DOHH2 (cell line): ENCODE results near the gene EHMT1.

ENCODE experiments used
- H3F3A ChIP-seq: fragments of 200-600 bp; sonication (generic), shearing (Covaris generic); 2 replicates; pipeline ENCODE4 v1.6.0; 2016; ENCODE audit warnings: antibody characterized with exemption, mild to moderate bottlenecking; ENCODE audit not compliant: control insufficient read depth, insufficient read depth
- H3K27ac ChIP-seq: fragments of 200-600 bp; sonication (generic); 2 replicates; pipeline ENCODE4 v1.5.1; 2014; ENCODE audit warnings: low read depth, mild to moderate bottlenecking, low read length, moderate library complexity
- H3K27me3 ChIP-seq: fragments of 200-600 bp; sonication (generic); 2 replicates; pipeline ENCODE4 v1.6.1; 2014; ENCODE audit warnings: mild to moderate bottlenecking, low read length, mixed read lengths; ENCODE audit not compliant: control insufficient read depth
- H3K36me3 ChIP-seq: fragments of 200-600 bp; sonication (generic); 2 replicates; pipeline ENCODE4 v1.6.1; 2014; ENCODE audit warnings: mild to moderate bottlenecking, low read length, moderate library complexity, mixed read lengths; ENCODE audit not compliant: control insufficient read depth
- H3K4me1 ChIP-seq: fragments of 200-600 bp; sonication (generic); 2 replicates; pipeline ENCODE4 v1.6.1; 2014; ENCODE audit warnings: mild to moderate bottlenecking, low read length, mixed read lengths; ENCODE audit not compliant: control insufficient read depth
- H3K4me2 ChIP-seq: fragments of 200-600 bp; sonication (generic); 2 replicates; pipeline ENCODE4 v1.6.0; 2014; ENCODE audit warnings: mild to moderate bottlenecking, low read length, moderate library complexity
- H3K4me3 ChIP-seq: fragments of 200-600 bp; sonication (generic); 2 replicates; pipeline ENCODE4 v1.5.1; 2014; ENCODE audit warnings: mild to moderate bottlenecking, low read length, mixed read lengths
- H3K79me2 ChIP-seq: fragments of 200-600 bp; sonication (generic); 2 replicates; pipeline ENCODE4 v1.6.1; 2014; ENCODE audit warnings: mild to moderate bottlenecking, low read length, mixed read lengths; ENCODE audit not compliant: control insufficient read depth
- H3K9me2 ChIP-seq: fragments of 200-600 bp; sonication (generic); replicated peaks from 2 replicates; pipeline ENCODE4 v1.6.1; 2014; ENCODE audit warnings: mild to moderate bottlenecking, low read length, mixed read lengths; ENCODE audit not compliant: control insufficient read depth
- H3K9me3 ChIP-seq: fragments of 200-600 bp; sonication (generic); 2 replicates; pipeline ENCODE4 v1.6.1; 2014; ENCODE audit warnings: antibody characterized with exemption, low read length, mixed read lengths; ENCODE audit not compliant: control insufficient read depth, insufficient read depth
- H4K20me1 ChIP-seq: fragments of 200-600 bp; sonication (generic); 2 replicates; pipeline ENCODE4 v1.6.0; 2014; ENCODE audit warnings: low read depth, mild to moderate bottlenecking, antibody characterized with exemption, low read length, moderate library complexity; ENCODE audit not compliant: control insufficient read depth, insufficient read depth
- EZH2phosphoT487 ChIP-seq: fragments of 200-600 bp; sonication (generic); IDR thresholded peaks from 2 replicates; pipeline ENCODE4 v1.6.1; 2017; ENCODE audit warnings: borderline replicate concordance, mild to moderate bottlenecking, antibody characterized with exemption, low read length, moderate library complexity, mixed read lengths
- TF ChIP-seq, protein P1 (sequence below): fragments of 200-600 bp; sonication (generic); IDR thresholded peaks from one replicate; pipeline ENCODE4 v1.5.1; 2014; ENCODE audit warnings: antibody characterized with exemption, mild to moderate bottlenecking, low read depth, low read length; ENCODE audit not compliant: poor library complexity, severe bottlenecking

EHMT1 gene

GRCh38 chr9:137761793-137762192 lies 143.0 kb downstream of the EHMT1 start:
- Histone ChIP-seq H3K4me1 (peaks cover 60% of the 10 kb centered on the region), H3F3A (no peaks in the 10 kb centered on the region; the same call in 1 of the 2 replicates), H3K27ac (peak overlapping the region; percentile 58), H3K79me2 (peaks cover 56% of the 10 kb centered on the region), H3K4me3 (no peak overlapping the region), H4K20me1 (peaks cover 2% of the 10 kb centered on the region; the same call in 1 of the 2 replicates), H3K9me3 (no peaks in the 10 kb centered on the region), H3K9me2 (no peaks in the 10 kb centered on the region), H3K36me3 (peaks cover 93% of the 10 kb centered on the region), H3K27me3 (no peaks in the 10 kb centered on the region), H3K4me2 (no peak overlapping the region)
- no peak for TF ChIP-seq EZH2phosphoT487
- TF ChIP-seq, protein P1, sequence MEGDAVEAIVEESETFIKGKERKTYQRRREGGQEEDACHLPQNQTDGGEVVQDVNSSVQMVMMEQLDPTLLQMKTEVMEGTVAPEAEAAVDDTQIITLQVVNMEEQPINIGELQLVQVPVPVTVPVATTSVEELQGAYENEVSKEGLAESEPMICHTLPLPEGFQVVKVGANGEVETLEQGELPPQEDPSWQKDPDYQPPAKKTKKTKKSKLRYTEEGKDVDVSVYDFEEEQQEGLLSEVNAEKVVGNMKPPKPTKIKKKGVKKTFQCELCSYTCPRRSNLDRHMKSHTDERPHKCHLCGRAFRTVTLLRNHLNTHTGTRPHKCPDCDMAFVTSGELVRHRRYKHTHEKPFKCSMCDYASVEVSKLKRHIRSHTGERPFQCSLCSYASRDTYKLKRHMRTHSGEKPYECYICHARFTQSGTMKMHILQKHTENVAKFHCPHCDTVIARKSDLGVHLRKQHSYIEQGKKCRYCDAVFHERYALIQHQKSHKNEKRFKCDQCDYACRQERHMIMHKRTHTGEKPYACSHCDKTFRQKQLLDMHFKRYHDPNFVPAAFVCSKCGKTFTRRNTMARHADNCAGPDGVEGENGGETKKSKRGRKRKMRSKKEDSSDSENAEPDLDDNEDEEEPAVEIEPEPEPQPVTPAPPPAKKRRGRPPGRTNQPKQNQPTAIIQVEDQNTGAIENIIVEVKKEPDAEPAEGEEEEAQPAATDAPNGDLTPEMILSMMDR = no peak

DNA sequence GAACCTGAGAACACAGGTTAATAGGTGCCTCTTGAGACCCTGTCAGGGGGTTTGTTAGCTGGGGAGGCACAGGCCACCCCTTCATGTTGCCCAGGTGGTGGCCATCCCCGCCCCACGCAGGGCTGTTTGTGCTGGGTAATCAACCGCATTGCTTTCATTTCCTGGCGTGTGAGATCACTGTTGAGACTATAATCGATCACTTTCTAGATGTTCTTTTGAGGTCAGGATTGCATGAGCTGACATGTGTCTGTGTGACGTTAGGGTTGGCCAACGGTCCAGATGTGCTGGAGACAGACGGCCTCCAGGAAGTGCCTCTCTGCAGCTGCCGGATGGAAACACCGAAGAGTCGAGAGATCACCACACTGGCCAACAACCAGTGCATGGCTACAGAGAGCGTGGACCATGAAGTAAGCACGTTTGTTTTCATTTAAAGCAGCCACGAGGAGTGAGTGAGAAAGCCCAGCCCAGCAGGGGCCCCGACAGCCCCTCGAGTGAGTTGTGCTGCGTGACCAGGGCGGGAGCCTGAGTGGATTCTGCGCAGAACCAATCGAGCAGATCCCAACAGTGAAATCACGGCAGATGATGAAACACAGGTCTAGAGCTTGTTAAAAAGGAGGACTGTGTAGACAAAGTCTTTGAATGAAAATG lies 143.7 kb downstream of the EHMT1 start:
- H3K27me3 ChIP-seq = no peaks in the 10 kb centered on the region
- TF ChIP-seq EZH2phosphoT487 = no peak
- TF ChIP-seq, protein P1 = no peak
- no peak overlapping the region for H3K4me3 ChIP-seq
- H3K27ac ChIP-seq = peak overlapping the region; percentile 58
- peaks cover 93% of the 10 kb centered on the region for H3K36me3 ChIP-seq
- H3K79me2 ChIP-seq = peaks cover 48% of the 10 kb centered on the region
- peaks cover 53% of the 10 kb centered on the region for H3K4me1 ChIP-seq
- no peak overlapping the region for H3K4me2 ChIP-seq
- H3F3A ChIP-seq = no peaks in the 10 kb centered on the region; the same call in 1 of the 2 replicates
- H3K9me3 ChIP-seq = no peaks in the 10 kb centered on the region
- peaks cover 2% of the 10 kb centered on the region; the same call in 1 of the 2 replicates for H4K20me1 ChIP-seq
- no peaks in the 10 kb centered on the region for H3K9me2 ChIP-seq

DNA sequence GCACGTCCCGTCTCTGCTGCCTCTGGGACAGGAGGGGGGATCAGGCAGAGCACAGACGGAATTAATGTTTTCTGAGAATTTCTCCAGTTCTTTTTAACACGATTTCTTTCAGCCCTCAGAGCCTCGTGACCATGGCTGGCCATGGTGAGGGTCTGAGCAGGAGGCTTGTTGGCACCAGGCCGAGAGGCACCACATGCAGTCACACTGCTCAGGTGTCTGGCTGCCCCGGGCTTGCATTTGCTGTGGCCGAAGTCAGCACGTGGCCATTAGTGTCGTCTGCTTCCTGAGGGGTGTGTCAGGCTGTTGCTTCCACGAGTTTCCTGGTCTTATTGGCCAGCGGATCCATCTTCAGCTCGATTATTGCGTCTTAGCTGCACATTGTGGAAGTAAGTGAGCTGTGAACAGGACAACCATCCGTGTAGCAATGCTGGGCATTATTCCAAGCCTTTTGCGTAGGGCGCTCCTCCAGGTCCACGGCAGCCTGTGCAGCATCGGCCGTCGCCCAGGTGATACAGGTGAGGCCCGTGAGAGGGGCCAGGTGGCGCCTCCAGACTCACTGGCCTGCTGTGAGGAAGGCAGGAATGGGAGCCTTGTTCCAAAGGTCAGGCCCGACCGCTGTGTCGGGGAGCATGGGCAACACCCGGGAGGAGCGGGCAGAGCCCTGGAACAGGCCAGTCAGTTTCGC lies 144.6 kb downstream of the EHMT1 start:
- H4K20me1 ChIP-seq = peaks cover 2% of the 10 kb centered on the region; the same call in 1 of the 2 replicates

More for the DNA sequence above, 144.6 kb downstream of the EHMT1 start:
- H3K9me3 ChIP-seq = no peaks in the 10 kb centered on the region
- H3K36me3 ChIP-seq = peaks cover 91% of the 10 kb centered on the region
- 0 out of 2 replicates have a peak overlapping the region, but pooled peaks have one; percentile 58 for H3K27ac ChIP-seq
- H3K9me2 ChIP-seq = no peaks in the 10 kb centered on the region
- TF ChIP-seq, protein P1 = no peak
- TF ChIP-seq EZH2phosphoT487 = no peak
- H3K27me3 ChIP-seq = no peaks in the 10 kb centered on the region
- H3K4me2 ChIP-seq = no peak overlapping the region
- no peaks in the 10 kb centered on the region; the same call in 1 of the 2 replicates for H3F3A ChIP-seq
- H3K79me2 ChIP-seq = peaks cover 42% of the 10 kb centered on the region
- H3K4me3 ChIP-seq = no peak overlapping the region
- H3K4me1 ChIP-seq = peaks cover 44% of the 10 kb centered on the region
